Measurements from ENCODE around the gene ING3. TPM values are rescaled to one million over a fixed set of nuclear protein-coding genes. Genes with fewer than 3 reads are reported as not detected.

ING3 gene
- polyA plus RNA-seq, 3 donors = 22.3 to 26.9 (median 25.9) TPM

DNA sequence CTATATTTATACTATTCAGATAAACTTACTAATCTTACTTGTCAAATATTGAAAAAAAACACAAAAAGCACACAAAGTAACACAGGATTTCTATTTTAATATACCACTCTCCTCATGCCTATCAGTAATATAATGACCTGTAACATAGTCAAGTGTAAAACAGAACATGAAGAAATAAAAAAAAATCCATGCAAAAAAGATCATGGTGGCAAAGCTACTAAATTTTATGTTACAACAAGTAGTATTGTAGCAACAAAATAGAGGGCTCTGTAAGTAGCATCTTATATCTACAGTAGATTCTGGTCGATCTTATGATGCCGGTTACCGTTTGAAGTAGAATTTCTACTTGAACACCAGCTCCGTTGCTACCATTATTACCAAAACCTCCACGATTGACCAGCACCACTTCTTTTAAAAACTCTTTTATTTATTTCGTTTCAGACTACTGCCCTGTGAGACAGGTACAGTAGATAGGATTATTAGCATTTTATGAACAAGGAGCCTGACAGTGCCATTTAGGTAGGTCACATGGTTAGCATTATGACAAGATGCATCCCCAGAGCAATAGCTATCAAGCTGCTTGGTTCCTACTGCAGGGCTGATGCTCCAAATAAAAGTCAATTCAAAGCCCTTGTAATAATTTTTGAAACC, 40.0 kb downstream of the ING3 start:
- Mint-ChIP-seq H3K27ac (no peak overlapping the region), H3K9me3 (peaks cover 0 to 2% (median 0%) of the 10 kb centered on the region in 7 donors), H3K36me3 (peaks cover 0 to 2% of the 10 kb centered on the region in 2 donors), H3K4me3 (peak overlapping the region in 1 of 2 donors; percentile 73), H3K27me3 (ENCODE audit: low read depth in 3 of 3) (peaks cover 2 to 15% (median 3%) of the 10 kb centered on the region in 3 donors), H3K4me1 (peaks cover 69% of the 10 kb centered on the region)
- Histone ChIP-seq H3K27me3 (ENCODE audit: control insufficient read depth in 2 of 2, insufficient read depth in 2 of 2, low read length in 2 of 2) (no peaks in the 10 kb centered on the region), H3K4me3 (replicated peaks in 1 of 3; ENCODE audit: low read depth in 2 of 3, low read length in 3 of 3) (peak overlapping the region in 2 of 3 experiments; percentile 13 to 83), H3K79me2 (ENCODE audit: insufficient read depth, low read length) (no peaks in the 10 kb centered on the region), H3K4me2 (replicated peaks; ENCODE audit: extremely low read depth, low read length, poor library complexity, severe bottlenecking) (peak overlapping the region; percentile 87), H3K36me3 (replicated peaks in 1 of 2; ENCODE audit: control insufficient read depth in 1 of 2, insufficient read depth in 2 of 2, low read length in 2 of 2) (no peaks in the 10 kb centered on the region), H4K20me1 (ENCODE audit: insufficient read depth, low read length) (no peaks in the 10 kb centered on the region), H2AFZ (ENCODE audit: insufficient read depth, low read depth, low read length, poor library complexity, severe bottlenecking) (no peak overlapping the region), H3K9me3 (replicated peaks in 1 of 2; ENCODE audit: control insufficient read depth in 1 of 2, insufficient read depth in 1 of 2, low read length in 2 of 2) (no peaks in the 10 kb centered on the region), H3K4me1 (ENCODE audit: control insufficient read depth in 1 of 2, insufficient read depth in 2 of 2, low read length in 2 of 2) (peaks cover 37 to 74% of the 10 kb centered on the region in 2 donors), H3K9ac (ENCODE audit: insufficient read depth, low read length, poor library complexity, severe bottlenecking) (no peak overlapping the region), H3K27ac (ENCODE audit: low read depth in 1 of 2, low read length in 2 of 2) (no peak overlapping the region)
- no CpG with 5 or more reads among the region's 6 CpGs for WGBS (ENCODE audit: insufficient coverage)
- no peak for DNase-seq
- intact Hi-C loops (cut with micrococcal nuclease) = no loop called here
- no peak for TF ChIP-seq CTCF (IDR thresholded peaks at IDR 0.05)

GRCh38 chr7:120991161-120991560, 40.6 kb downstream of the ING3 start:
- Histone ChIP-seq H3K27ac (ENCODE audit: low read depth in 1 of 2, low read length in 2 of 2) (peak overlapping the region in 1 of 2 donors; percentile 13), H4K20me1 (ENCODE audit: insufficient read depth, low read length) (no peaks in the 10 kb centered on the region), H3K27me3 (ENCODE audit: control insufficient read depth in 2 of 2, insufficient read depth in 2 of 2, low read length in 2 of 2) (no peaks in the 10 kb centered on the region), H3K4me2 (replicated peaks; ENCODE audit: extremely low read depth, low read length, poor library complexity, severe bottlenecking) (peak overlapping the region; percentile 87), H3K9me3 (replicated peaks in 1 of 2; ENCODE audit: control insufficient read depth in 1 of 2, insufficient read depth in 1 of 2, low read length in 2 of 2) (no peaks in the 10 kb centered on the region), H3K4me1 (ENCODE audit: control insufficient read depth in 1 of 2, insufficient read depth in 2 of 2, low read length in 2 of 2) (peaks cover 43 to 80% of the 10 kb centered on the region in 2 donors), H2AFZ (ENCODE audit: insufficient read depth, low read depth, low read length, poor library complexity, severe bottlenecking) (no peak overlapping the region), H3K36me3 (replicated peaks in 1 of 2; ENCODE audit: control insufficient read depth in 1 of 2, insufficient read depth in 2 of 2, low read length in 2 of 2) (no peaks in the 10 kb centered on the region), H3K79me2 (ENCODE audit: insufficient read depth, low read length) (no peaks in the 10 kb centered on the region), H3K4me3 (replicated peaks in 1 of 3; ENCODE audit: low read depth in 2 of 3, low read length in 3 of 3) (peak overlapping the region in 2 of 3 experiments; percentile 13 to 83), H3K9ac (ENCODE audit: insufficient read depth, low read length, poor library complexity, severe bottlenecking) (no peak overlapping the region)
- TF ChIP-seq CTCF (IDR thresholded peaks at IDR 0.05) = no peak
- Mint-ChIP-seq H3K9me3 (peaks cover 0 to 4% (median 0%) of the 10 kb centered on the region in 7 donors), H3K27ac (no peak overlapping the region), H3K27me3 (ENCODE audit: low read depth in 3 of 3) (peaks cover 2 to 14% (median 6%) of the 10 kb centered on the region in 3 donors), H3K4me1 (peaks cover 75% of the 10 kb centered on the region), H3K4me3 (peak overlapping the region in 1 of 2 donors; percentile 73), H3K36me3 (peaks cover 0 to 2% of the 10 kb centered on the region in 2 donors)
- intact Hi-C loops (cut with micrococcal nuclease) = no loop called here
- no CpG with 5 or more reads among the region's 1 CpG for WGBS (ENCODE audit: insufficient coverage)
- no peak for DNase-seq
